GM18499 (cell line): Measurements from ENCODE around the gene POLA1.

Experiments
- ATAC-seq: cut with Tn5 transposase; IDR thresholded peaks from one replicate; pipeline ENCODE4 v1.9.1; 2021; ENCODE audit warnings: moderate number of reproducible peaks; ENCODE audit not compliant: insufficient read depth, unreplicated experiment

Gene POLA1

GRCh38 chrX:24682739-24683432, 10.8 kb upstream of the POLA1 start:
- ATAC-seq = no peak

- no peak for ATAC-seq
Measured at GRCh38 chrX:24684048-24684447, 9.7 kb upstream of the POLA1 start.

- ATAC-seq = no peak
Measured at GRCh38 chrX:24692305-24692704, 1.4 kb upstream of the POLA1 start.

- ATAC-seq = no peak
Measured at GRCh38 chrX:24694825-24695224, 1.1 kb downstream of the POLA1 start.

- no peak for ATAC-seq
Measured at GRCh38 chrX:24696294-24696693, 2.6 kb downstream of the POLA1 start.

GRCh38 chrX:24702362-24703184, 8.9 kb downstream of the POLA1 start:
- peak; percentile 96 for ATAC-seq

- ATAC-seq = no peak
Measured at GRCh38 chrX:24703185-24703494, 9.4 kb downstream of the POLA1 start.

- no peak for ATAC-seq
Measured at GRCh38 chrX:24718771-24719170, 25.1 kb downstream of the POLA1 start.

GRCh38 chrX:24720036-24720435, 26.3 kb downstream of the POLA1 start:
- ATAC-seq = no peak

GRCh38 chrX:24728530-24728929, 34.8 kb downstream of the POLA1 start:
- ATAC-seq = no peak

GRCh38 chrX:24732766-24733500, 39.2 kb downstream of the POLA1 start:
- ATAC-seq = no peak

- ATAC-seq = no peak
Measured at GRCh38 chrX:24741330-24741729, 47.6 kb downstream of the POLA1 start.

- no peak for ATAC-seq
Measured at GRCh38 chrX:24748196-24748595, 54.5 kb downstream of the POLA1 start.

- no peak for ATAC-seq
Measured at GRCh38 chrX:24759786-24760185, 66.1 kb downstream of the POLA1 start.

GRCh38 chrX:24760363-24761000, 66.8 kb downstream of the POLA1 start:
- no peak for ATAC-seq

GRCh38 chrX:24761306-24761705, 67.6 kb downstream of the POLA1 start:
- no peak for ATAC-seq

- ATAC-seq = no peak
Measured at GRCh38 chrX:24763989-24764388, 70.3 kb downstream of the POLA1 start.

- ATAC-seq = no peak
Measured at GRCh38 chrX:24767557-24767956, 73.8 kb downstream of the POLA1 start.

- ATAC-seq = no peak
Measured at GRCh38 chrX:24768556-24768955, 74.8 kb downstream of the POLA1 start.

- no peak for ATAC-seq
Measured at GRCh38 chrX:24774650-24775049, 80.9 kb downstream of the POLA1 start.

GRCh38 chrX:24775891-24776290, 82.2 kb downstream of the POLA1 start:
- no peak for ATAC-seq
